IPS-18a (cell line): Measurements from ENCODE around the gene TTLL12.

Experiments
- H3K27ac ChIP-seq: one replicate; pipeline ENCODE4 v1.5.1; 2013; ENCODE audit warnings: low read length
- H3K27me3 ChIP-seq: one replicate; pipeline ENCODE4 v1.6.1; 2013; ENCODE audit warnings: mild to moderate bottlenecking, low read length; ENCODE audit not compliant: control insufficient read depth, insufficient read depth
- H3K36me3 ChIP-seq: one replicate; pipeline ENCODE4 v1.6.1; 2013; ENCODE audit warnings: low read depth, low read length; ENCODE audit not compliant: control insufficient read depth
- H3K4me1 ChIP-seq: one replicate; pipeline ENCODE4 v1.6.1; 2013; ENCODE audit warnings: low read depth, low read length; ENCODE audit not compliant: control insufficient read depth
- H3K4me3 ChIP-seq: one replicate; pipeline ENCODE4 v1.5.1; 2013; ENCODE audit warnings: low read length
- H3K9ac ChIP-seq: one replicate; pipeline ENCODE4 v1.6.1; 2013; ENCODE audit warnings: mild to moderate bottlenecking, low read length, moderate library complexity
- H3K9me3 ChIP-seq: one replicate; pipeline ENCODE4 v1.6.1; 2013; ENCODE audit warnings: low read depth, low read length; ENCODE audit not compliant: control insufficient read depth

Gene TTLL12

GRCh38 chr22:43179146-43179910 is 7.6 kb downstream of the TTLL12 start:
- Histone ChIP-seq H3K27ac (no peak overlapping the region), H3K9me3 (no peaks in the 10 kb centered on the region), H3K4me3 (no peak overlapping the region), H3K4me1 (no peaks in the 10 kb centered on the region), H3K9ac (no peak overlapping the region), H3K36me3 (peaks cover 57% of the 10 kb centered on the region), H3K27me3 (no peaks in the 10 kb centered on the region)

- Histone ChIP-seq H3K9ac (no peak overlapping the region), H3K27ac (no peak overlapping the region), H3K4me3 (no peak overlapping the region), H3K36me3 (peaks cover 72% of the 10 kb centered on the region), H3K9me3 (no peaks in the 10 kb centered on the region), H3K27me3 (no peaks in the 10 kb centered on the region), H3K4me1 (no peaks in the 10 kb centered on the region)
Measured at GRCh38 chr22:43177479-43177878, 9.5 kb downstream of the TTLL12 start.

- Histone ChIP-seq H3K4me3 (no peak overlapping the region), H3K9me3 (no peaks in the 10 kb centered on the region), H3K27me3 (no peaks in the 10 kb centered on the region), H3K4me1 (no peaks in the 10 kb centered on the region), H3K27ac (no peak overlapping the region), H3K36me3 (peaks cover 73% of the 10 kb centered on the region), H3K9ac (no peak overlapping the region)
Measured at GRCh38 chr22:43176090-43176489, 10.8 kb downstream of the TTLL12 start.

DNA sequence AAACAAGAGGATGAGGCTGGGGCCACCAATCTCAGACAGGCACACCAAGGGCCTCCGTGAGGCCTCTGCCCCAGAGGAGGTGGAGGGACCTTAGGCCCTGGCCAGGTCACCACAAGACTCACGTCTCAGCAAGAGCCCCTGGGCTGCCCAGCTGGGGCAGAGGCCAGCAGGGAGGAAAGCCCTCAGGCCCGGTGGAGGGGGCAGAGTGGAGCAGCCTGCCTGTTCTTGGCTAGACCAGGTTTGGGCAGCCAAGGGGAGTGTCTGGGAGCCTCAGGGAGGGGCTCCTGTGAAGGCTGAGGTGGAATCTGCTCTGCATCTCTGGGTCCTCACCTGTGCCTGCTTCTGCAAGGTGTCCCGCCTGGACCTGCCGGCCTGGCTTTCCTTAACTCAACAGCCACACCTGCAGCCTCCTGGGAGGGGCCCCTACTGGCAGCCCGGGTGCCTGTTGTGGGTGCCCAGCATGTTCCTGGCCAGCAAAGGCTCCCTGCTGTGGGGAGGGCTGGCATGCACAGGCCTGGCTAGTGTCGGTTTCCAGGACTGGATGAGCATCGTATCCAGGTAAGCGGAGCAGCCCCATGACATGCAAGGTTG is 11.9 kb downstream of the TTLL12 start:
- H3K27me3 ChIP-seq: no peaks in the 10 kb centered on the region
- no peaks in the 10 kb centered on the region for H3K4me1 ChIP-seq
- no peak overlapping the region for H3K9ac ChIP-seq
- no peaks in the 10 kb centered on the region for H3K9me3 ChIP-seq
- no peak overlapping the region for H3K27ac ChIP-seq
- H3K36me3 ChIP-seq: peaks cover 72% of the 10 kb centered on the region
- H3K4me3 ChIP-seq: no peak overlapping the region

DNA sequence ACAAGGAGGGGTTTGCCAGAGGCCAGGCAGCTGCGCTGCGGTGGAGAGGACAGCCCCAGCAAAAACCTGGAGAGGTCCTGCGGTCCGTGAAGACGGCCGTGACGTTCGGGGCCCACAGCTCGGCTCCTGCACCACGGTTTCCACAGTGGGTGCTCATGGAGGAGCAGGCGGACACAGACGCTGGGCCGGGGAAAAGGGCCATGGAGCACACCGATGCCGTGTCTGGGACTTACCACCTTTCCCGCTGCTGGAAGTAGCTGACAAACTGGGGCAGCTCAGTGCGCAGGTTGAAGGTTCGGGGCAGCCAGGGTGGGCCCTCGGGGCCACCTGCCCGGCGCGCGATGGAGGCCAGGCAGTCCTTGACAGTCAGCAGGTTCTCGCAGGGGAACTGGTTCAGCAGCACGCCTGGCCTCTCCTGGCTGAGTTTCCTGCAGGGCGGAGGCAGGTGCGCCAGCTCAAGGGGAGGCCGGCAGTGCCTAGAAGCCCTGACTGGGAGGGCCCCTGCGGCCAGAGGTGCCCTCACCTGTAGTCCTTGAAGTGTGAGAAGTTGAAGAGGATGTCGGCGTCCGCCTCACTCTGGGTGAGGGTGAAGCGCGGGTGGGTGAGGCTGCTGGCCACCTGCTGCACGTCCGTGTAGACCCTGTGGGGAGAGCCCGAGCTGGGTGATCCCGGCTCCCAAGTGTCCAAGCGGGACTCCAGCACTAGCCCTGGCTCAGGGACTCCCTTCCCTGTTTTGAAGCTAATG is 12.8 kb downstream of the TTLL12 start:
- Histone ChIP-seq H3K4me3 (no peak overlapping the region), H3K36me3 (peaks cover 70% of the 10 kb centered on the region)

DNA sequence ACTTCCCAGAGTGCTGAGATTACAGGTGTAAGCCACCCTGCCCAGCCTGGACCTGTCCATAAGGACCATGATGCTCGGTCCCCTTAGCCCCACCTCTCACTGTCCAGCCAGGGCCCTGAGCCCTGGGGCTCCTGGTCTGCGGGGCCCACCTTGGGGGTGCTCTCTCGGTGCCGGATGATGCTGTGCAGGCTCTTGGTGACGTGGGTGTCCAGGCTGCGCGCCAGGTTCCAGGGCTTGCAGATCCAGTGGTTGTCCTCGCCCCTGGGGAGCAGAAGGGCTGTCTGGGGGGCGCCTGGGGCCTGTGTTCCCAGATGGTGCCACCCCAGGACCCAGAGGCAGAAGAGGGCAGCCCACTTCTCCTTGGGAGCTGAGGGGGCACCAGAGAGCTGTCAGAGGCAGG is 13.4 kb downstream of the TTLL12 start:
- H3K9me3 ChIP-seq: no peaks in the 10 kb centered on the region
- no peaks in the 10 kb centered on the region for H3K4me1 ChIP-seq
- H3K4me3 ChIP-seq: no peak overlapping the region
- no peaks in the 10 kb centered on the region for H3K27me3 ChIP-seq
- no peak overlapping the region for H3K27ac ChIP-seq
- no peak overlapping the region for H3K9ac ChIP-seq
- H3K36me3 ChIP-seq: peaks cover 64% of the 10 kb centered on the region

More for the DNA sequence above, 12.8 kb downstream of the TTLL12 start:
- no peaks in the 10 kb centered on the region for H3K4me1 ChIP-seq
- H3K27ac ChIP-seq: no peak overlapping the region
- no peaks in the 10 kb centered on the region for H3K27me3 ChIP-seq
- H3K9ac ChIP-seq: no peak overlapping the region
- H3K9me3 ChIP-seq: no peaks in the 10 kb centered on the region

- Histone ChIP-seq H3K9me3 (no peaks in the 10 kb centered on the region), H3K9ac (no peak overlapping the region), H3K27me3 (no peaks in the 10 kb centered on the region), H3K4me1 (no peaks in the 10 kb centered on the region), H3K36me3 (peaks cover 67% of the 10 kb centered on the region), H3K4me3 (no peak overlapping the region), H3K27ac (no peak overlapping the region)
Measured at GRCh38 chr22:43172191-43172590, 14.7 kb downstream of the TTLL12 start.

DNA sequence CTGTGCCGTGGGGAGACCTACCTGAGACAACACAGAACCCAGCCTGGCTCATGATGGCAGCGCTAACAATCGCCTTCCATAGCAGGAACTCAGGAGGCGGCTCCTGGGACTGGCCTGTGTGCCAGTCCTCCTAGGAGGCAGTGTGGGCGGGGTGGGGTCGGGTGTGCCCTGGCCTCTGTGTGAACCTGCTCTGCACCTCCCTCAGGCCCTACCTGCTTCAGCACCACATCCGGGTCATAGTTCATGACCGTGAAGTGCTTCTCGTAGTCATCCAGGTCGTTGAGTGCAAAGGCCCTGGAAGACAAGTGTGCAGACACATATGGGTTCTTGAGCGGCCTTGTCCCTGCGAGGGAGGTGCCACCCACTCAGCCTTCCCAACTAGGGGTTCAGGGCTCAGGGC is 15.3 kb downstream of the TTLL12 start:
- Histone ChIP-seq H3K4me3 (no peak overlapping the region), H3K27me3 (no peaks in the 10 kb centered on the region), H3K27ac (no peak overlapping the region), H3K9me3 (no peaks in the 10 kb centered on the region), H3K9ac (no peak overlapping the region), H3K4me1 (no peaks in the 10 kb centered on the region), H3K36me3 (peaks cover 67% of the 10 kb centered on the region)

- Histone ChIP-seq H3K9me3 (no peaks in the 10 kb centered on the region), H3K27ac (no peak overlapping the region), H3K9ac (no peak overlapping the region), H3K27me3 (no peaks in the 10 kb centered on the region), H3K4me3 (no peak overlapping the region), H3K4me1 (no peaks in the 10 kb centered on the region), H3K36me3 (peaks cover 66% of the 10 kb centered on the region)
Measured at GRCh38 chr22:43171019-43171491, 15.9 kb downstream of the TTLL12 start.

- Histone ChIP-seq H3K4me3 (no peak overlapping the region), H3K9ac (no peak overlapping the region), H3K27me3 (no peaks in the 10 kb centered on the region), H3K27ac (no peak overlapping the region), H3K36me3 (peaks cover 62% of the 10 kb centered on the region), H3K4me1 (no peaks in the 10 kb centered on the region), H3K9me3 (no peaks in the 10 kb centered on the region)
Measured at GRCh38 chr22:43170131-43170480, 16.8 kb downstream of the TTLL12 start.

DNA sequence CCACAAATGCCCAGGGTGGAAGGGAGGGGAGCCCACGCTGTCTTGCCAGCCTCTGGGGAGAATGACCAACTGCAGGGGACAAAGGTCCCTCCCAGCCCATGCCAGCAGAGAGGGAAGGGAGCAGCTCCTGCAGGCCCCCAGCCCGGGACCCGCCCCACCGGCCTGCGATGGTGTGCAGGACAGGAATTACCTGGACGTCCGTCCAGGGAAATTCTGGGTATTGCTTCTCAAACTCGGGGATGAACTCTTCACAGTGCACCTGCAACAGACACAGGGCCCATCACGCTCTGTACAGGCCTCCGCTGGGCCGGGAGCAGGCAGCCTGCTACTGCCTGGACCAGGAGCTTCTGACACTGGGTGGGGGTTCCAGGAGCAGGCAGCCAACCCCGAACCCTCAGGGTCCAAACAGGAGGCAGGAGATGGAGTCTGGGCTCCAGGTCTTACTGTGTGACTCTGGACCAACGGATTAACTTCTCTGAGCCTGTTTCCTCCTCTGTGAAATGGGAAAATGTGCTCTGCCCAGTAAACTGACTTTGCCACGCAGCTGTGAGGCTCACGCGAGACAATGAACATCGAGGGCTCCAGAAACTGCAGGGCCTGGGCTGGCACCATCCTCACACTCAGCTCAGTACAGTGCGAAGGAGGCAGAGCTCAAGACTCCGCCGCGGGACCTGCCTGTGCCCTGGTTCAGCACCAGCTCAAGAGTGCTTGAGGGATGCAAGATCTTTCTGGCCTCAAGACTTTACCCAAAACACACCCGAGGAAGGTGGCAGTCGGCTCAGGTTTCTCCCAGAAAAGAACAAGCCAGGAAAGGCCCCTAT is 17.4 kb downstream of the TTLL12 start:
- no peak overlapping the region for H3K9ac ChIP-seq
- no peak overlapping the region for H3K27ac ChIP-seq
- peaks cover 56% of the 10 kb centered on the region for H3K36me3 ChIP-seq
- H3K27me3 ChIP-seq: no peaks in the 10 kb centered on the region
- no peaks in the 10 kb centered on the region for H3K4me1 ChIP-seq
- no peaks in the 10 kb centered on the region for H3K9me3 ChIP-seq
- H3K4me3 ChIP-seq: no peak overlapping the region
